SH-SY5Y (cell line): ENCODE results near the gene PTAFR.

ENCODE experiments used
- GATA2 ChIP-seq: IDR thresholded peaks from 2 replicates; pipeline ENCODE4 v1.6.1; 2011; ENCODE audit warnings: mild to moderate bottlenecking, low read depth, low read length
- GATA3 ChIP-seq: IDR thresholded peaks from 2 replicates; pipeline ENCODE4 v1.6.1; 2011; ENCODE audit warnings: low read depth, mild to moderate bottlenecking, low read length, moderate library complexity

DNA sequence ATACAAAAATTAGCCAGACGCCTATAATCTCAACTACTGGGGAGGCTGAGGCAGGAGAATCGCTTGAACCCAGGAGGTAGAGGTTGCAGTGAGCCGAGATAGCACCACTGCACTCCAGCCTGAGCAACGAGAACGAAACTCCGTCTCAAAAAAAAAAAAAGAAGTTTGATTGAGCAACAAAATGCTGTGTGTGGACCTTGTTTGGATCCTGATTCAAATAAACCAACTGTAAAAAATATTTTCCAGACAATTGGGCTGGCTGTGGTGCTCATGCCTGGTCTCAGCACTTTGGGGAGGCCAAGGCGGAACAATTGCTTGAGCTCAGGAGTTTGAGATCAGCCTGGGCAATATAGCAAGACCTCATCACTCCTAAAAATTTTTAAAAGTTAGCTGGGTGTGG, 16.8 kb downstream of the PTAFR start:
- TF ChIP-seq GATA2 (no peak), GATA3 (no peak)
